SK-N-MC (cell line): ENCODE data around the gene NEDD4L.

Experiments
- EZH2 ChIP-seq: fragments of 200-600 bp; sonication (generic); IDR thresholded peaks from one replicate; pipeline ENCODE4 v1.6.1; 2017; ENCODE audit warnings: antibody characterized with exemption
- FOXP2 ChIP-seq: optimal IDR thresholded peaks from 2 replicates; pipeline ENCODE3; 2011; ENCODE audit warnings: mild to moderate bottlenecking, moderate library complexity; ENCODE audit not compliant: insufficient read depth; ENCODE audit errors: extremely low read length, control extremely low read depth
- POLR2AphosphoS5 ChIP-seq: IDR thresholded peaks from 2 replicates; pipeline ENCODE4 v1.6.1; 2012; ENCODE audit warnings: mild to moderate bottlenecking, low read depth, low read length, borderline replicate concordance

DNA sequence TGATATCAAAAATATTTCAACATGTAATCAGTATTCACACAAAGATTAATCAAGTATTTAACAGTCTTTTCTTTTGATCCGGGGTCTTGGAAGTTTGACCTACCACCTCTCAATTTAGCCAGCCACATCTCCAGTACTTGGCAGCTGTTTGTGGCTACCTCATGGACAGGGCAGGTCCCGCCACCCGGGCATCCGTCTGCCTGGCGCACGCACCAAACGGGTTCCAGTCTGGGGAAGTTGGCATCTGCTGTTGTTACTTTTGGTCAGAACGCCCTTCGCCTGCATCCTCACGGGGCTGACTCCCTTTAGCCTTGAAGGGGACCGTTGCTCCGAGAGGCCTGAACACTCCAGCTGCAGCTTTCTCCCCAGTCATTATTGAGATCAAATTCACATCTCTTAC is 81.7 kb downstream of the NEDD4L start:
- TF ChIP-seq EZH2 (no peak), POLR2AphosphoS5 (no peak), FOXP2 (no peak)
